ENCODE measurements around the gene USP37.

The USP37 gene, protein sequence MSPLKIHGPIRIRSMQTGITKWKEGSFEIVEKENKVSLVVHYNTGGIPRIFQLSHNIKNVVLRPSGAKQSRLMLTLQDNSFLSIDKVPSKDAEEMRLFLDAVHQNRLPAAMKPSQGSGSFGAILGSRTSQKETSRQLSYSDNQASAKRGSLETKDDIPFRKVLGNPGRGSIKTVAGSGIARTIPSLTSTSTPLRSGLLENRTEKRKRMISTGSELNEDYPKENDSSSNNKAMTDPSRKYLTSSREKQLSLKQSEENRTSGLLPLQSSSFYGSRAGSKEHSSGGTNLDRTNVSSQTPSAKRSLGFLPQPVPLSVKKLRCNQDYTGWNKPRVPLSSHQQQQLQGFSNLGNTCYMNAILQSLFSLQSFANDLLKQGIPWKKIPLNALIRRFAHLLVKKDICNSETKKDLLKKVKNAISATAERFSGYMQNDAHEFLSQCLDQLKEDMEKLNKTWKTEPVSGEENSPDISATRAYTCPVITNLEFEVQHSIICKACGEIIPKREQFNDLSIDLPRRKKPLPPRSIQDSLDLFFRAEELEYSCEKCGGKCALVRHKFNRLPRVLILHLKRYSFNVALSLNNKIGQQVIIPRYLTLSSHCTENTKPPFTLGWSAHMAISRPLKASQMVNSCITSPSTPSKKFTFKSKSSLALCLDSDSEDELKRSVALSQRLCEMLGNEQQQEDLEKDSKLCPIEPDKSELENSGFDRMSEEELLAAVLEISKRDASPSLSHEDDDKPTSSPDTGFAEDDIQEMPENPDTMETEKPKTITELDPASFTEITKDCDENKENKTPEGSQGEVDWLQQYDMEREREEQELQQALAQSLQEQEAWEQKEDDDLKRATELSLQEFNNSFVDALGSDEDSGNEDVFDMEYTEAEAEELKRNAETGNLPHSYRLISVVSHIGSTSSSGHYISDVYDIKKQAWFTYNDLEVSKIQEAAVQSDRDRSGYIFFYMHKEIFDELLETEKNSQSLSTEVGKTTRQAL

GRCh38 chr2:218568190-218569037 is at the start of gene USP37, which contains the start of gene CNOT9:
Gene USP37, minus strand, starts transcription at chr2:218568351. Its CDS starts 9,698 bp downstream, at chr2:218558653.
Gene CNOT9, plus strand, starts transcription at chr2:218568839. Its CDS starts 116 bp downstream, at chr2:218568955.
- peak; percentile 97 for DNase-seq

DNA sequence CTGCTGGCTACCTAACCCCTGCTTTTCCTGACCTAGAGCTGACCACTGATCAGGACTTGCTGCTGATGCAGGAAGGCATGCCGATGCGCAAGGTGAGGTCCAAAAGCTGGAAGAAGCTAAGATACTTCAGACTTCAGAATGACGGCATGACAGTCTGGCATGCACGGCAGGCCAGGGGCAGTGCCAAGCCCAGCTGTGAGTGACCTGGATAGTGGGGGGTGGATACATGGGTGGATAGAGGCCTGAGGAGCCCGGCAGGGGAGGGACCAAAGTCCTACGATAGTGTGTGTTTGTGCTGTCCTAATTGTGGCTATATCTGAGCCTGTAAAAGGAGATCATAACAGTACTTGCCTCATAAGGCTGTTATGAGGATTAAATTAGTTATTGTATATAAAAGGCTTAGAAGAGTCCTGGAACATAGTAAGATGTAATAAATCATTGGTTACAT is 47.7 kb upstream of the USP37 start:
- no peak for DNase-seq

GRCh38 chr2:218607436-218608115 is 39.4 kb upstream of the USP37 start, which contains the start of gene PLCD4:
Gene PLCD4, plus strand, starts transcription at chr2:218607899. Its CDS starts 7,841 bp downstream, at chr2:218615740.
- no peak for DNase-seq

DNA sequence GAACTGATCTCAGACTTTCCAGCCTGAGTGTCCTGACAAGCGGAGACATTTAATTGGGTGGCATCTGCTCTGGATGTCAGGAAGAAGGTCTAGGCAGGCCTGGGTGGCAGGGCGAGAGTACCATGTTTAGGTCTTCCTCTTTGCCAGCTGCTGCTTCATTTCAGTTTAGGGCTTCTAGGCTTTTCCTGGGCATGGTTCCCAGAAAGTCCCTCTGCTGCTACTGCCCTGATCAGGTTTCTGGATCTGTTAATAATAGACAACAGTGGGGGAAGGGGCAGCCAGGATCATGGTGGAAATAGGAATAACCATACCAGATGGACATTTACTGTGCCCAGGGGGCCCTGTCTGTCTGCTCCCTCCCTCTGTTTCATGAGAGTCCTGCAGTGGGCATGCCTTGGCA is 37.3 kb upstream of the USP37 start:
- no peak for DNase-seq

DNA sequence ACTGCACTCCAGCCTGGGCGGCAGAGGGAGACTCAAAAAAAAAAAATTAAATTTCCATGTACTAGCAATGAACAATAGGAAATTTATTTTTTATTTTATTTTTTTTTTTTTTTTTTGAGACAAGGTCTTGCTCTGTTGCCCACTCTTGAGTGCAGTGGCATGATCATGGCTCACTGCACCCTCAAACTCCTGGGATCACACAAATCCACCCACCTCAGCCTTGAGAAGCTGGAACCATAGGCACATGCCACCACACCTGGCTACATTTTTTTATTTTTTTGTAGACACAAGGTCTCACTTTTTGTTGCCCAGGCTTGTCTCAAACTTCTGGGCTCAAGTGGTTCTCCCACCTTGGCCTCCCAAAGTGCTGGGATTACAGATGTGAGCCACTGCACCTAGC is 17.4 kb upstream of the USP37 start:
- DNase-seq, result no peak

GRCh38 chr2:218583983-218584850 is 16.1 kb upstream of the USP37 start:
- DNase-seq, result no peak

GRCh38 chr2:218582076-218582475 is 13.9 kb upstream of the USP37 start:
- DNase-seq, result no peak

- DNase-seq, result no peak
Measured at GRCh38 chr2:218578272-218578877, 10.2 kb upstream of the USP37 start.

DNA sequence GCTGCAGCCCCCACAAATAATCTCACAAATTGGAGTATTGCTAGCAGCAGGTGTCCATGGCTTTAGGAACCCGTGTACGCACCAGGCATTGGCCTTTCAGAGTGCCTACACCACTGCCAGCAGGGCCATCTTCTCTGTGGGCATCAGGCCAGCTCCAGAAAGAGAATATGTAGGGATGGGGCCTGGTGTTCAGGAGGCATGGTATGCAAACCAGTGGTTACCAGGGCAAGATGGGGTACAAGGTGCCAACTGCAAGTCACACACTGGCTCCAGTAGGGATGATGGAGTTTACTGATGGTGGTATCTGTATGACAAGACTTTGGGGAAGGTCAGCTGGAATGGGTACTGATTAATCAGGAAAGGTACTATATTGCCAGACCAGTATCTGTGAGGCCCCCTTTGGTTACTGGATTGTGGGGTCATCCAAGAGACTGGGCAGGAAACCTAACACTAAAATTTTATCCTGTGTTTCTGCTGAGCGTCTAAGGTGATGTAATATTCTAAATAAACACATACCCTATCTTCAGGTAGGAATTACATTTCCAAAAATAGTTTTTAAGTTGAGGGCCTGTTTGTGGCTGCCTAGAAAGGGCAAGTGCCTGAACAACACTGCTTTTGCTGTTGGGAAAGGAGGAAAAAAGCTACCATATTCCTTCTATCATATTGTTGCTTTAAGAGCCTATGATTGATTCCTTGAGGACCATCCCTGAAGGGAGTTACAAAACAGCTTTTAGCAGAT is 9.5 kb upstream of the USP37 start:
- no peak for DNase-seq

- DNase-seq, result no peak
Measured at GRCh38 chr2:218576854-218577253, 8.7 kb upstream of the USP37 start.

- no peak for DNase-seq
Measured at GRCh38 chr2:218570850-218571249, 2.7 kb upstream of the USP37 start.

GRCh38 chr2:218569661-218570500 is 1.7 kb upstream of the USP37 start:
- DNase-seq, result no peak

GRCh38 chr2:218569038-218569431 is 884 bp upstream of the USP37 start:
- DNase-seq, result peak; percentile 43

DNA sequence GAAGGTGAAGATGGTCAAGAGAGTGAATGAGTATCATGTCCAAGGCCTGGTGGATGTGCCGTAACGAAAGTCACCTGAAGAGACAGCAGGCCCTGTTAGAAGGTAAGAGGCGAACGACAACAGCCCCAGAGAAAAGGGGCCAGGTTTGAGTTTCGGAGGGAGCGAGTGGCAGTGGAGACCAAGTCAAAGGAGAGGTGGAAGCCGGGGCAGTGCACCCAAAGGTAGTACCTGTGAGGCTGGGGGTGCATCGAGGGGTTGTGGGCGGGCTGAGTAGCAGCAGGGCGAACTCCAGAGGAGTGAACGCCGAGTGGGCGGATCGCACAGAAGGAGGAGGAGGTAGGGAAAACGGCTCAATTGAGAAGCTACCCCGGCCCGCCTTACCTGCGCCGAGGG is 358 bp downstream of the USP37 start:
- no peak for DNase-seq

DNA sequence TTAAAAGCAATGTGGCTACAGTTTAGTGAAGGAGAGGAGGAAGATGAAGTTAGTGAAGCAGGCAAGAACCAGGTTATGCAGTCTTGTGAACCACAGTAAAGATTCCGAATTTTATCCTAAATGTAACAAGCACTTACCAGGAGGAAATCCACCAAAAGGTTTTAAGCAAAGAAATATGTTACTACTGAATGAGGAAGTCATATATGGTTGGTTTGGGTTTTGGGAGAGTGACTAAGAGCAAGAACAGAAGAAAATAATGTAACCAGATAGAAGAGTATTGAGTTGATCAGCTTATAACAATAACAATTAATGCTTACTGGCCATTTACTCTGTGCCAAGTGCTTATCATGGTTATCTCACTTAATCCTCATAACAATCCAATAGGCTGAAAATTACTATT is 1.9 kb downstream of the USP37 start:
- DNase-seq, result no peak

DNA sequence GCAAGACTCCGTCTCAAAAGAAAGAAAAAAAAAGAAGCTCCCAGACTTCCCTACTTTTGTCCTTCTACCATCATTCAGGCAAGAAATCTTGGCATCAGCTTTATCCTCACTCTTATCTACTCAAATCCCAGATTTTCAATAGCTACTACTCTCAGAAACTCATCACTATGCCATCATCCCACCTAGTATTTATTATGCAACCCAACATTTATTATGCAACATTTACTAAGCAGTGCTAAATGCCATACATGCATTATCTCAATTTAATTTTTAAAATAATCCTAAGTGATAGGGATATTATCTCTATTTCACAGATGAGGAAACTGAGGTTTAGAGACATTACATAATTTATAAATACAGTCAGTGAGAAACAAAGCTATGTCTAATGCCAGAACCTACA is 4.1 kb downstream of the USP37 start:
- no peak for DNase-seq

- DNase-seq, result no peak
Measured at GRCh38 chr2:218558986-218559385, 9.2 kb downstream of the USP37 start.

DNA sequence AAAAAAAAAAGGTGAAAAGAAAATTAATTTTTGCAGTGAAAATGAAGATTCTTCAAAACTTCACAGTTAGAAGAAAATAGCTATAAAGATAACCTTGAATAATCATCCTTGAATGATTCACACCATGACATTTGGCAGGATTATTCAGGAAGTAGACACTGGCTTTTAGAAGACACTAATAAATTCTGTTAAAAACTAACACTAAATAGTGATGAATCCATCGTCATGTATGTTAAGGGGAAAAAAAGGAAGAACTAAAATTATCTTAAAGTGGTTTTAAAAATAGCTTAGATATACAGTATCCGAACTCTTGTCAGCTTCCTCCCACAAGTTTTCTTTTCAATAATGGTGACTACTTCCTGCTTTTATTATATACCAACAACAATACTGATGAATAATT is 10.2 kb downstream of the USP37 start:
- DNase-seq, result no peak

- DNase-seq, result no peak
Measured at GRCh38 chr2:218555527-218555926, 12.6 kb downstream of the USP37 start.
